ENCODE results near the gene ARHGEF16.

Gene ARHGEF16

DNA sequence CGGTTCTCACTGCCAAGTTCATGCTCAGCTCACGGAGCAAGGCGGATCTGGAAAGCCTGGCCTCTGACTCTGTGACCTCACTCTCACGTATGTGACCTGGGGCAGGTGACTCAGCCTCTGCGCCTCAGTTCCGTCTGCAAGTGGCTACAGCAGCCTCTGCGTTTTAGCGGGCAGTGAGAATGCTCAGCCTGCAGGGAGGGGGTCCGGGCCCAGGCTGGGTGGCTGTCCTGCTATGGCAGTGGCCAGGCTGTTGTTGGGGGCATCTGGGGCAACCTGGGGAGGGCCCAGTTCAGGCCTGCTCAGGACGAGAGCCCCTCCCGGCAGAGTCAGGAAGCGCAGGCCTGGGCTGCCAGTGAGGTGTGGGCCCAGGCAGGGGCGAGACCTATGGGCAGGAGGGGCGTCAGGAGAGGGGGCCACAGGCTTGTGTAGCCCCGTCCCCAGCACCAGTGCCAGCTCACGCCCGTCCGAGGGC, 27.9 kb downstream of the ARHGEF16 start:
- Mint-ChIP-seq H3K9me3 (no peaks in the 10 kb centered on the region), H3K36me3 (ENCODE audit: low read depth) (no peaks in the 10 kb centered on the region), H3K27ac (no peak overlapping the region), H3K4me1 (ENCODE audit: low read depth) (no peaks in the 10 kb centered on the region), H3K4me3 (no peak overlapping the region), H3K27me3 (no peaks in the 10 kb centered on the region)

DNA sequence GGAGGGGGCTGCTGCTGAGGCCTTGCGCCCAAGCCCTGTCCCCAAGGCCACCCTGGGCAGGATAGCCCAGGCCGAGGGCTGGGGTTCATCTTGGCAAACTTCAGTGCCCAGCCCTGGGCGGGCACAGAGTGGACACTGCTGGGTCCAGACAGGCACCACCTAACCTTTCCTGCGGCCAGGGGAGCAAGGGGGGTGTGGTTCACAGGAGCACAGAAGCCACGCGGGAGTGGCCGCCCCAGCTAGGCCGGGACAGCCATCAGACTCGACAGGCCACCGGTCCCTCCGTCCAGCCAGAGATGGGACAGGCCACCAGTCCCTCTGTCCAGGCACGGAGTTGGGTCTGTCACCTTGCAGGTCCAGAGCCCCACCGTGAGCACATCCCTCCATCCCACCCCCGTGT, 28.9 kb downstream of the ARHGEF16 start:
- Mint-ChIP-seq H3K9me3 (peaks cover 6% of the 10 kb centered on the region), H3K27ac (no peak overlapping the region), H3K27me3 (no peaks in the 10 kb centered on the region), H3K36me3 (ENCODE audit: low read depth) (no peaks in the 10 kb centered on the region), H3K4me1 (ENCODE audit: low read depth) (no peaks in the 10 kb centered on the region), H3K4me3 (no peak overlapping the region)

DNA sequence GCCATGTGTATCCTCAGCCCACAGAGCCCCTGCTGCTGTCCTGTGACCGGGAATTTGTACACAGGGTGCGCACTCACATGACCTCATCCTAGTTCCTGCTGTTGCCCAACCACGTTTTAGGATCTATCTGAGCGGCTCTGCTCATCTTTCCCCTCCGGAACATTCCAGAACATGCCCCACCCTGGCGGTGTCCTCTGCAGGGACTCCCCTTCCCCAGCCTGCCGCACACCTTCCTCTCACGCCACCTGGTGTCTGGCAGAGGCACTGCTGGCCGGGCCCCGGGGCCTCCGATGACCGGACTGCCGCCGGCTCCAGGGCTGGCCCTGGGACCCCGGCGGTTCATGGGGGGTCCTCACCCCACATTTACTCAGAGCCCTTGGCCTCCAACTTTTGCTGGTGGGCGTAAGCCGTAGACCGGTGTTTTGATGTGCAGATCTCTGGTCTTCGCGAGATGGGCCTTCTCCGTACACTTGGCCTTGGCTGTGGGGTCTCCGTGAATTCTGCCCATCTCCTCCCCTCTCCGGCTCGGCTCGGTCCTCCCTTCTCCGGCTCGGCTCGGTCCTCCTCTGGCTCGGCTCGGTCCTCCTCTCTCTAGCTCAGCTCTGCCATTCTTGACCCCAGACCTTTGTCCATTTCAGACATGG, 29.5 kb downstream of the ARHGEF16 start:
- Mint-ChIP-seq H3K27ac (no peak overlapping the region), H3K36me3 (ENCODE audit: low read depth) (no peaks in the 10 kb centered on the region), H3K9me3 (peaks cover 12% of the 10 kb centered on the region), H3K27me3 (no peaks in the 10 kb centered on the region), H3K4me3 (no peak overlapping the region), H3K4me1 (ENCODE audit: low read depth) (no peaks in the 10 kb centered on the region)

DNA sequence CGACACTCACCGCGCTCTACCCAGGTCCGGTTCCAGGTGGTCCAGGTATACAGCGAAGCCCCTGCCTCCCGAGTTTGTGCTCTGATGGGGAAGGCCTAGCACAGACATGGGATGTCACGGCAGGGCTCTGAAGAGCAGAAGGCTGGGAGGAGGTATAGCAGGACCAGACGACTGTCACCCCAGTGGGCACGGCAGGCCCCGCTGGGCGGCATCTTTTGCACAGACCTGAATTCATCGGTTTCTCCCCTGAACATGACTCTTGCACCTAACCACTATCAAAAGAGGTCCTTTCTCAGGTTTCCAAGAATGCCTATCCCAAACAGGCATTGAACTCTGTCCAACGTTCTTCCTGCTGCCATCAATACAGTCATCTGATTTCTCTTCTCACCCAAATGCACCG, 30.6 kb downstream of the ARHGEF16 start:
- Mint-ChIP-seq H3K27me3 (no peaks in the 10 kb centered on the region), H3K4me1 (ENCODE audit: low read depth) (no peaks in the 10 kb centered on the region), H3K4me3 (no peak overlapping the region), H3K9me3 (peaks cover 14% of the 10 kb centered on the region), H3K36me3 (ENCODE audit: low read depth) (no peaks in the 10 kb centered on the region), H3K27ac (no peak overlapping the region)

DNA sequence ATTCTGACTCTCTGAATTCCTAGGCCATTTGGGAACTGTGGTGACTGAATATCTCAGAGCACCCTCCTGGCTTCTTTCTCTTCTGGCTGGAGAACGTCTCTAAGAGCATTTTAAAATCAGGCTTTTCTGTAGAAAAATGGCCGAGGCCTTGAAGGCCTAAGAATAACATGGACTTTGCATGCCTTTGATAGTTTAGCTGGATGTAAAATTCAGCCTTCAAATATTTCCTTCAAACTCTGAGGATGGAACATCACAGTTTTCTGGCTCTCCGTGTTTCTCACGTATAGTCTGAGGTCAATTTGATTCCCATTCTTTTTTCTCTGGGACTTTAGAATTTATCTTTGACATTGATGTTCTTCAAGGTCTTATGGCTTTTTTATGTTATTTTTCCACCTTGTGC, 34.0 kb downstream of the ARHGEF16 start:
- H3K27ac Mint-ChIP-seq = no peak overlapping the region
- no peaks in the 10 kb centered on the region for H3K36me3 Mint-ChIP-seq (ENCODE audit: low read depth)
- no peaks in the 10 kb centered on the region for H3K27me3 Mint-ChIP-seq
- no peak overlapping the region for H3K4me3 Mint-ChIP-seq
- H3K4me1 Mint-ChIP-seq (ENCODE audit: low read depth) = peaks cover 5% of the 10 kb centered on the region
- peaks cover 14% of the 10 kb centered on the region for H3K9me3 Mint-ChIP-seq

DNA sequence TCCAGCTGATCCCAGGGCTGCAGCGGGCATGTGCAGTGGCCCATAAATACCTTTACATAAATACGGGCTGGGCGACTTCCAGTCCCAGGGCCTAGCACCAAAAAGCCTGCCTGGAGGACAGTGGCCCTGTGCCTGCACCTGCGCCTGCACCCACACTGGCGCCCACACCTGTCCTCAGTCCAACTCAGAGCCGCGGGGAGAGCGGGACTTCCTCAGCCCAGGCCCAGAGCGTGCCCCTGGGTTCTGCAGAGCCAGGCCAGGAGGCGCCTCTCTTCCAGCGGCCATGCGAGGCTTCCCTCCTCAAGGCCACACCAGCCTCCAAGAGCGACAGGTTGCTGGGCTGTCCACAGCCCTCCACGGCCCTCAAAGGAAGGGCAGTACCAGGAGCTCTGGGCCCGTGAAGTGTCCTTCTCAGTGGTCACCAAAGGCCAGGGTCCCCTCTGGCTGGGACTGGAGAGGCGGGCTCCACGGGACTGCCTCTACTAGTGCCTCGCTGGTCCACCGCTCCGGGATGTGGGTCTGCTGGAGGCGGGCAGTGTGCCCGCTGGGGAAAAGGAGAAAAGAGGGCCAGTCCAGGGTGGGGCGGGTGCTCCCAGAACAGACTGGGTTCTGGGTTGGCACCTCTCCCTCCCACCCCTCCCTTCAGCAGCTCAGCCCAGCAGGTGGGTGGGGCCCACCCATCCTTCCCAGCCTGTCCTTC, 35.7 kb downstream of the ARHGEF16 start:
- no peak overlapping the region for H3K27ac Mint-ChIP-seq
- peaks cover 14% of the 10 kb centered on the region for H3K9me3 Mint-ChIP-seq
- no peak overlapping the region for H3K4me3 Mint-ChIP-seq
- H3K36me3 Mint-ChIP-seq (ENCODE audit: low read depth) = no peaks in the 10 kb centered on the region
- no peaks in the 10 kb centered on the region for H3K27me3 Mint-ChIP-seq
- H3K4me1 Mint-ChIP-seq (ENCODE audit: low read depth) = peaks cover 5% of the 10 kb centered on the region

DNA sequence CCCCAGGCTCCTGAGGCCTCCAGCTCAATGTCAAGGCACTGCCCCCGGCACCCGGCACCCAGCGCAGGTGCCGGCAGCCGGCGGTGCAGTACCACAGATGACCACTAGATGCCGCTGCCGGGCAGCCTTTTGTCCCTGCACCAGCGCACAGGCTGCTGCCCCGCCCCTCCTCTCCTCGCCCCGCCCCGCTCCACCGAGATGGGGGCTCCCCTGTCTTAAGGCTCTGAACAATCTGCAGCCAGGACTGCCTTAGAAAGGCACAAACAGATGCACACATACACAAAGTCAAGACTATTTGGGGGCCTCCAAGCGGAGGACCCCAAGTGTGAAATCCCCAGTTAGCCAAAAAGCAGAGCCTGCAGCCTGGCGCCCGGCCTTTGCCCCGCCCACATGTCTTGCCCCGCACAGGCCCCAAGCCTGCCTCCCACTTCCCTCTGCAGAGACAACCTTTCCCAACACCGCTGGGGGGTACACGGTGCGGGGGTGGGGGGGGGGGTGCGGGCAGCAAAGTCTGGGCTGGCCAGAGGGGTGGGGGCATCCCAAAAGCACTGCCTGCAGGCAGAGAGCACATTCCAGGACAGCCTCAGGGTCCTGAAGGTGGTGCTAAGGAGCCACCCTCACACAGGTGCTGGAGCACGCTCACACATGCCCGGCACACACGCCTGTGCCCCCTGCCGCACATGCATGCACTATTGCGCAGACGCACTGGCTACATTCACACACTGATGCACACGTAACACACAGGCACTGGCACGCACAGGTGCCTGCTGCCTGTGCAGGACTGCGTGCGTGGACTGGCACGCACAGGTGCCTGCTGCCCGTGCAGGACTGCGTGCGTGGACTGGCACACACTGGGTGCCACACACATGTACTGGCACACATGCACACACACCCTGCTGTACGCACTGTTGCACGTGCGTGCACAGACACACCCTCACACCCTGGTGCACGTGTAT, 37.1 kb downstream of the ARHGEF16 start:
- H3K36me3 Mint-ChIP-seq (ENCODE audit: low read depth) = no peaks in the 10 kb centered on the region
- H3K27ac Mint-ChIP-seq = no peak overlapping the region
- H3K4me1 Mint-ChIP-seq (ENCODE audit: low read depth) = peaks cover 5% of the 10 kb centered on the region
- H3K27me3 Mint-ChIP-seq = no peaks in the 10 kb centered on the region
- no peak overlapping the region for H3K4me3 Mint-ChIP-seq
- H3K9me3 Mint-ChIP-seq = peaks cover 14% of the 10 kb centered on the region

DNA sequence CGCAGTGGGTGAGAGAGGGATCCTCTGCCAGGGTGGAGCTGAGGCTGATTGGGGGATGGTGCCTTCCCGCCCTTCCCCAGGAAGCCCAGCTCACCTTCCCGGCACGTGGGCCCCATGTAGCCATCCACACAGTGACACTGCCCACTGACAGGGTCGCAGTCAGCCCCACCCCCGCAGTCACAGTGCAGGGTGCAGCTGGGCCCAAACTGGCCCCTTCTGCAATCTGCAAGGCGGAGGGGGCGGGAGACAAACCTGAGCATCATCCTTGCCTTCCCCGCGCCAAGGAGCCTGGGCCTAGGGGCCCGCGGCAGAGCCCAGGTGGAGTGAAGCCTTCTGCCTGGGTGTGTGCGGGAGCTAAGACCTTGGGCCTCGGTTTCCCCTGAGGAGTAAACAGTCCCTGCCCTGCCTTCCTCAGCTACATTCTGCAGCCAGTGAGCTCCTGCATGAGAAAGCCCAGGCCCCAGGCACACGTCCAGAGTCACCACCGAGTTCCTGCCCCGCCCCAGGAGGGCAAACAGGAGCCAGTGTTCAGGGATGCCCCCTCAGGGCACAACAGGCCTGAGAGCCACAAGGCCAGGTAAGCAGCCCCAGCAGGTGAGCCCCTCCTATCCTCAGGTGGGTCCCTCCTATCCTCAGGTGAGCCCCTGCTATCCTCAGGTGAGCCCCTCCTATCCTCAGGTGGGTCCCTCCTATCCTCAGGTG, 38.2 kb downstream of the ARHGEF16 start:
- H3K4me1 Mint-ChIP-seq (ENCODE audit: low read depth) = peaks cover 5% of the 10 kb centered on the region
- H3K9me3 Mint-ChIP-seq = peaks cover 14% of the 10 kb centered on the region
- no peaks in the 10 kb centered on the region for H3K27me3 Mint-ChIP-seq
- no peak overlapping the region for H3K4me3 Mint-ChIP-seq
- H3K27ac Mint-ChIP-seq = no peak overlapping the region
- H3K36me3 Mint-ChIP-seq (ENCODE audit: low read depth) = no peaks in the 10 kb centered on the region

DNA sequence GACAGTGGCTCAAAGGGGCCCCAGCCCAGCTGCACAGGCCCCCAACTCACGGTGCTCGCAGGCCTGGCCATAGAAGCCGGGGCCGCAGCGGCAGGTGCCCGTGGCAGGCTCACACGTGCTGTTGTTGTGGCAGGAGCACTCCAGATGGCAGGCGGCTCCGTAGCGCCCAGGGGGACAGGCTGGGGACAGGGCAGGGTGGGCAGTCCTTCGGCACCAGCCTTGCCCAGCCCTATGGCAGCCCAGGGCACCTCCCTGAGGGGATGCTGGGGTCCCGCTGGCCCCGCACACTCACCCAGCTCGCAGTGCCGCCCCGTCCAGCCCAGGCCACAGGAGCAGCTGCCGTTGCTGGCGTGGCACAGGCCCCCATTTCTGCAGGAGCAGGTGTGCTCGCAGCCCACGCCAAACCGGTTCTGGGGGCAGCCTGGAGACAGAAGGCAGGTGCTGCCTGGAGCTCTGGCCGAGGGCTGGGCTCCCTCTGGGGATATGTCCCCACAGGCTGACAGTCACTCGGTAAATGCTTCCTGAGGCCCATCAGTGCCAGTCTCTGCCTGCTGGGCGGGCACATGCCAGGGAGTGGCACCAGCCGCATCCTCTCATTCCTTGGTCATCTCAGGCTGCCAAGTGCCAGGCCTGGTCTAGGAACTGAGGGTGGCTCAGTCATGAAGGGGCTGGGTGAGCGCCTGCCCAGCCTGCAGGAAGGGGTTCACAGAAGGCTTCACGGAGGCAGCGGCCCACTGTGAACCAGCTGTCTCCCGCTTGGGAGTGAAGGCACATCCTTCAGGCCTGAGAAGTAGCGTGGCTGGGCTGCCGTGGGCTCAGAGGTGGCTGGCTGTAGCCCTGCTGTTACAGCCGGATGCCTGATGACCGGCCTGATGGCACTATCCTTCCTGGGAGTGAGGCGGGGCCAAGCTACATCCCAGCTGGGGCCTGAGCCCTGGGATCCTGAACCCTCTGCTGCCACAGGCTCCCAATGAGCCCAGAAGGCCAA, 40.1 kb downstream of the ARHGEF16 start:
- H3K27me3 Mint-ChIP-seq = no peaks in the 10 kb centered on the region
- H3K27ac Mint-ChIP-seq = no peak overlapping the region
- no peak overlapping the region for H3K4me3 Mint-ChIP-seq
- H3K4me1 Mint-ChIP-seq (ENCODE audit: low read depth) = peaks cover 5% of the 10 kb centered on the region
- H3K9me3 Mint-ChIP-seq = no peaks in the 10 kb centered on the region
- no peaks in the 10 kb centered on the region for H3K36me3 Mint-ChIP-seq (ENCODE audit: low read depth)

DNA sequence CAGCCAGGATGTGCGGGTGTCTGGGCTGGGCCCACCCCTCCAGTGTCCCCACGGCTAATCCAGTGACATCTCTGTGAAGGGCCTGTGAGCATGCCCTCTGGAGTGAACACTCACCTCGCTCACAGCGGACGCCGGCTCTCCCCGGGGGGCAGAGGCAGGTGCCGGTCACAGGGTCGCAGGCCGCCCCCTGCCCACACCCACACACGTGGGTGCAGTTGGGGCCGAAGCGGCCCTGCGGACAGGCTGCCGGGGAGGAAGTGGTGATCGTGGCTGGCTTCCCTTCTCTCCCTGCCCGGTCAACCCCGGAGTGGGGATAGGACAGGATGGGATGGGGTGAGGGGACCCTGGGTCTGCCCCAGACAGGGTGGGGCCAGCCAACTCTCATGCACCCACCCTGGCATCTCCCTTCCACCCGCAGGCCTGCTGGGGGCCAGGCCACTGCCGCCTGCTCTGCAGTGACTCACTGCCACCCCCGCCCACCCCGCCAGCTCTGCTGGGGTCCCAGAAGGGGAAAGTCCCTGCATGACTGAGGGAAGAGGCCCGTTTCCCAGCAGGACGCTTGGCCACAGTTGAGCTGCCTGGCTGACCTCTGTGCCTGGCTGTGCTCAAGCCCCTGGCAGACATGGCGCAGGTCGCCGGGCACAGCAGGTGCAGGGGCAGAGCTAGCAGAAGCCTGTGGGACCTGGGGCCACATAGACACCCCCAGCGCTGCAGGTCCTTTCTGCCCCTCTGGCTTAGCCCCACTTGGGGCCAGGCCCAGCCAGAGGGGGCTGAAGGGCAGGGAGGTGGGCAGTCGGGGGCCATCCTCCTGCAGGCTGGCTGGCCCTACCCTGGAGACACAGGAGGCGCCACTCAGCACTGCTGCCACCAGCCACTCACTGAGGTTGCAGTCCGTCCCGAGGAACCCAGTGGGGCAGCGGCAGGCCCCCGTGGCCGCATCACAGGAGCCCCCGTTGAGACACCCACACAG, 41.6 kb downstream of the ARHGEF16 start:
- Mint-ChIP-seq H3K27me3 (no peaks in the 10 kb centered on the region), H3K9me3 (no peaks in the 10 kb centered on the region), H3K4me3 (no peak overlapping the region), H3K36me3 (ENCODE audit: low read depth) (no peaks in the 10 kb centered on the region), H3K4me1 (ENCODE audit: low read depth) (peaks cover 5% of the 10 kb centered on the region), H3K27ac (no peak overlapping the region)

DNA sequence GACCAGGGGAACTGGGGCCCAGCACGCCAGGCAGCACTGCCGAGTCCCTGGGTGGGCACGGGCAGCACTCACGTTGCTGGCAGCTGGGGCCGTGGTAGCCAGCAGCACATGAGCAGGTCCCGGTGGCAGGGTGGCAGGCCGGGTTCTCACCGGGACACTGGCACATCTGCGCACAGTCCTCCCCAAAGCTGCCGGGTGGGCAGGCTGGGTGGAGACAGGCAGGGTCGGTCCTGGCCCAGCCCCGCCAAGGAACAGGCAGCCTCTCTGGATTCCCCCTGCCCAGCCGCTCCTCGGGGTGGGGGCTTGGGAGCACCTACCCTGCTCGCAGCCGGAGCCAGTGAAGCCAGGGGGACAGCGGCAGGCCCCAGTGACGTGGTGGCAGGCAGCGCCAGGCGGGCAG, 42.5 kb downstream of the ARHGEF16 start:
- Mint-ChIP-seq H3K27ac (no peak overlapping the region), H3K9me3 (no peaks in the 10 kb centered on the region), H3K27me3 (no peaks in the 10 kb centered on the region), H3K4me3 (no peak overlapping the region), H3K4me1 (ENCODE audit: low read depth) (no peaks in the 10 kb centered on the region), H3K36me3 (ENCODE audit: low read depth) (no peaks in the 10 kb centered on the region)

DNA sequence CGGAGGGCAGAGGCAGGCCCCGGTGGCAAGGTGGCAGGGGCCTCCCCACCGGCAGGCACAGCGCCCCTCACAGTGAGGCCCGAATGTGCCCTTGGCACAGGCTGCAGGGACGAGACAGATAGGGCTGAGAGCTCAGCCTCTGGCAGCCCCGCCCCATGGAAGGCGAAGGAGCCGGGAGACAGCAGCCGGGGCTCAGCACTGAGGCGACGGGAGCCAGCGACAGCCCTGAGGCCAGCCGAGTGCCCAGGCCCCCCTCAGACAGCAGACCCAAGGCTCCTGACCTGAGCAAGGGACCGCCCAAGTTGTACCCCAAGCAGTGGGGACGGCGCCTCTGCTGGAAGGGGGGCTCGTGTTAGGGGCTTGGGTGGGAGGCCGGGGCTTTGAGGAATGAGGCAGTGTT, 43.1 kb downstream of the ARHGEF16 start:
- Mint-ChIP-seq H3K27ac (no peak overlapping the region), H3K4me1 (ENCODE audit: low read depth) (no peaks in the 10 kb centered on the region), H3K9me3 (no peaks in the 10 kb centered on the region), H3K4me3 (no peak overlapping the region), H3K27me3 (no peaks in the 10 kb centered on the region), H3K36me3 (ENCODE audit: low read depth) (no peaks in the 10 kb centered on the region)

All from stimulated activated naive CD8-positive, alpha-beta T cell treated with anti-CD3 and anti-CD28 coated beads, Interleukin-15, Interleukin-2, amounts not matched to agents 100 ng/mL and 50 ng/mL, for 24 hours (primary cell).